ELR (cell line): ENCODE results near the gene ORC4.
A peak's percentile ranks its signal among the peaks of the same experiment; 100 is the strongest.
"Not testable (repeated sequence)": the region's sequence is repeated elsewhere in the genome, so short reads cannot be mapped to it uniquely, and the experiment has no call there.

Experiments used
- DNase-seq: peaks from one replicate; pipeline ENCODE4 v3.0.0-alpha.2; 2015; ENCODE audit warnings: low read depth

The ORC4 gene

GRCh38 chr2:148014616-148015015 is 5.9 kb downstream of the ORC4 start:
- DNase-seq = no peak

GRCh38 chr2:148013876-148014275 is 6.7 kb downstream of the ORC4 start:
- no peak for DNase-seq

- DNase-seq = not testable (repeated sequence)
Measured at GRCh38 chr2:148008411-148008810, 12.1 kb downstream of the ORC4 start.

- DNase-seq = no peak
Measured at GRCh38 chr2:148007219-148007900, 13.2 kb downstream of the ORC4 start.

GRCh38 chr2:148006249-148007007 is 14.1 kb downstream of the ORC4 start:
- no peak for DNase-seq

GRCh38 chr2:148002420-148002819 is 18.1 kb downstream of the ORC4 start:
- not testable (repeated sequence) for DNase-seq

GRCh38 chr2:148000095-148000494 is 20.4 kb downstream of the ORC4 start:
- DNase-seq = no peak

GRCh38 chr2:147999126-147999525 is 21.4 kb downstream of the ORC4 start:
- no peak for DNase-seq

- DNase-seq = no peak
Measured at GRCh38 chr2:147998203-147998602, 22.3 kb downstream of the ORC4 start.

GRCh38 chr2:147996828-147997227 is 23.7 kb downstream of the ORC4 start:
- no peak for DNase-seq

GRCh38 chr2:147994965-147995364 is 25.6 kb downstream of the ORC4 start:
- DNase-seq = not testable (repeated sequence)

- DNase-seq = peak; percentile 70
Measured at GRCh38 chr2:147989809-147990403, 30.6 kb downstream of the ORC4 start.

- DNase-seq = no peak
Measured at GRCh38 chr2:147989102-147989501, 31.4 kb downstream of the ORC4 start.

GRCh38 chr2:147980940-147981528 is 39.5 kb downstream of the ORC4 start:
- no peak for DNase-seq

GRCh38 chr2:147977679-147978078 is 42.9 kb downstream of the ORC4 start:
- no peak for DNase-seq

- no peak for DNase-seq
Measured at GRCh38 chr2:147976102-147976501, 44.4 kb downstream of the ORC4 start.

GRCh38 chr2:147968571-147968970 is 52.0 kb downstream of the ORC4 start:
- no peak for DNase-seq

- DNase-seq = no peak
Measured at GRCh38 chr2:147952118-147952517, 68.4 kb downstream of the ORC4 start.

- peak; percentile 18 for DNase-seq
Measured at GRCh38 chr2:147945660-147946059, 74.9 kb downstream of the ORC4 start.

- no peak for DNase-seq
Measured at GRCh38 chr2:147939313-147939712, 81.2 kb downstream of the ORC4 start.

GRCh38 chr2:147937744-147938349 is 82.7 kb downstream of the ORC4 start:
- peak; percentile 58 for DNase-seq

- no peak for DNase-seq
Measured at GRCh38 chr2:147934881-147935620, 85.5 kb downstream of the ORC4 start.
